ENCODE results near the gene NEXMIF.
"Not testable (repeated sequence)": the region's sequence is repeated elsewhere in the genome, so short reads cannot be mapped to it uniquely, and the experiment has no call there.

The NEXMIF gene

DNA sequence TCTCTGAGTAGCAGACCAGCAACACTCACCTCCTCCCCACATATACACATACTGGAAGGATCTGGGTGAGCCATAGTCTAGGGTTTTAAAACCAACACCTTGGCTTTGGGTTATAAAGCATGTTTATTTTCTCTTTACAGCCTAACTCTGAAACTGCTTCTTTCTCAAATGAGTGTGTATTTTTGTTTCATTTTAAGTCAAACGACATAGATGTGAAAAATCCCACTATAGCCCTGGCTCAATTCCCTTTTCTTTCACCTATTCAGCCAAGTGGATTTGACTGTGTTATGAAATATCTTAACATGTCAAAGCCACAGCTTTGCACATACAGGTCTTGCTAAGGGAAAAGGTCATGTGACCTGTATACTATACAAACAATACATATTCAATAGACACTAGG, 13.8 kb downstream of the NEXMIF start:
- H3K27me3 ChIP-seq: peaks cover 19 to 92% (median 54%) of the 10 kb centered on the region in 11 experiments
- no peak overlapping the region for H3K9ac ChIP-seq
- no peaks in the 10 kb centered on the region for H3K4me1 ChIP-seq
- no peak overlapping the region for H3K27ac ChIP-seq
- no peaks in the 10 kb centered on the region for H4K20me1 ChIP-seq
- no peaks in the 10 kb centered on the region for H3K36me3 ChIP-seq
- H3K4me3 ChIP-seq: no peak overlapping the region
- no peak overlapping the region for H3K4me2 ChIP-seq
- TF ChIP-seq Cebpa-rat (IDR thresholded peaks at IDR 0.05): no peak
- peaks cover 10 to 29% (median 24%) of the 10 kb centered on the region in 11 experiments for H3K9me3 ChIP-seq (replicated peaks in 1 of 11)

DNA sequence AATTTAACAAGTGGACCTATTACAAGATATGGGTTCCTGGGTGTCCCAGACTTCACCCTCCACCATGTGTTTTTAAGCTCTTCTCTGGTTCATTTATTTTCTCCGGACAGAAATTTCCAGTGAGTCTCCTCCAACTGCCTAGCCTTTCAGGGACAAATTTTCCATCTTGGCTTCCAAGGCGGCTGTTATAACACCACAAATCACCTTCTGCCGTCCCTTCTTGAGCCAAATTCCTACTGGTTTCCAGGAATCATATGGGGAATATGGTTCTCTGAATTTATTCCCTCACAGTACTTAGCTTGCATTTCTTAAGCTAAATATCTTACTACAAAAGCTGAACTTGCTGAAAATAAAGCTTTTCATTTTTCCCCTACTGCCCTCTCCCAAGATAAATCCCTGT, 18.8 kb downstream of the NEXMIF start:
- Histone ChIP-seq H3K9me3 (replicated peaks in 1 of 11) (peaks cover 10 to 29% (median 21%) of the 10 kb centered on the region in 11 experiments), H3K36me3 (no peaks in the 10 kb centered on the region), H3K27ac (no peak overlapping the region), H3K4me3 (no peak overlapping the region), H3K27me3 (peaks cover 54 to 95% (median 84%) of the 10 kb centered on the region in 11 experiments), H4K20me1 (no peaks in the 10 kb centered on the region), H3K4me1 (no peaks in the 10 kb centered on the region), H3K9ac (no peak overlapping the region), H3K4me2 (no peak overlapping the region)
- TF ChIP-seq Cebpa-rat (IDR thresholded peaks at IDR 0.05): no peak

DNA sequence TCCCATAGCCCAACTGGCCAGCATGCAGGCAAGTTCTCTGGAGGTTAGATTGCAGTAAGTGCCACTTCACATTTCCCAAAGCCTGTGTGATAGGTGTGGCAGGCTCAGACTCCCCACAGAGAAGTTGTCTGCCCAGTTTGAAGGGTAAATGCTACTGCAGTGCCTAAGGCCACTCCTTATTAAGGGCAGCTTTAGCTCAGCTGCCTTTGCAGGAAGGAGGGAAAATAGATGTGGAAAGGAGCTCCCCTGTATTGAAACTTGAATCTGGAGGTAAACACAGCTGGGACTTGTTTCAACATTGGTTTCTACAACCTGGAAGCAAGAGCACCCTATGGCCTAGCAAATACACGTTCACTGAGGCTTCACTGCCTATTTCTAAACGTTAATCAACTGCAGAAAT, 22.4 kb downstream of the NEXMIF start:
- Histone ChIP-seq H3K9me3 (replicated peaks in 1 of 11) (no peaks in the 10 kb centered on the region), H3K36me3 (no peaks in the 10 kb centered on the region), H3K9ac (no peak overlapping the region), H3K4me2 (no peak overlapping the region), H3K4me3 (no peak overlapping the region), H3K4me1 (no peaks in the 10 kb centered on the region), H3K27me3 (peaks cover 57 to 100% (median 89%) of the 10 kb centered on the region in 11 experiments), H3K27ac (no peak overlapping the region), H4K20me1 (no peaks in the 10 kb centered on the region)
- no peak for TF ChIP-seq Cebpa-rat (IDR thresholded peaks at IDR 0.05)

DNA sequence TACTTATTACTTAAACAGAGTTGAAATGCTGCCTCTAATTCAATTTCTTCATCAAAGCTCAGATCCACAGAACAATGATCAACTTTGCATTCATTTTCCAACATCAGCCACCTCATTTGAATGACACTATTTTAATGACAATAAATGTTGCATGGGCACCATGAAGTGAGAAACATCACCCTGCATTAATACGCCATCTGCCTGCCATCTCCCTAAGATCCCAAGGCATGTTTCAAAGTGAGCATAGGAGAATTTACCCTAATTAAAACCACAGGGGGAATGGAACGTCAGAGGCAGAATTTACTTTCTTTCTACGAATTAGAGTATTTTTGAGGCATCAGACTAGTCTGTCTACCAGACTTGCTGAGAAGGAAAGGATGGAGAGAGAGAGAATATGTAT, 32.7 kb downstream of the NEXMIF start:
- TF ChIP-seq Cebpa-rat (IDR thresholded peaks at IDR 0.05): no peak
- Histone ChIP-seq H3K9ac (no peak overlapping the region), H3K9me3 (replicated peaks in 1 of 11) (no peaks in the 10 kb centered on the region), H3K4me1 (no peaks in the 10 kb centered on the region), H3K27ac (no peak overlapping the region), H3K4me3 (no peak overlapping the region), H3K4me2 (no peak overlapping the region), H3K27me3 (peaks cover 79 to 90% (median 88%) of the 10 kb centered on the region in 11 experiments), H4K20me1 (no peaks in the 10 kb centered on the region), H3K36me3 (no peaks in the 10 kb centered on the region)

DNA sequence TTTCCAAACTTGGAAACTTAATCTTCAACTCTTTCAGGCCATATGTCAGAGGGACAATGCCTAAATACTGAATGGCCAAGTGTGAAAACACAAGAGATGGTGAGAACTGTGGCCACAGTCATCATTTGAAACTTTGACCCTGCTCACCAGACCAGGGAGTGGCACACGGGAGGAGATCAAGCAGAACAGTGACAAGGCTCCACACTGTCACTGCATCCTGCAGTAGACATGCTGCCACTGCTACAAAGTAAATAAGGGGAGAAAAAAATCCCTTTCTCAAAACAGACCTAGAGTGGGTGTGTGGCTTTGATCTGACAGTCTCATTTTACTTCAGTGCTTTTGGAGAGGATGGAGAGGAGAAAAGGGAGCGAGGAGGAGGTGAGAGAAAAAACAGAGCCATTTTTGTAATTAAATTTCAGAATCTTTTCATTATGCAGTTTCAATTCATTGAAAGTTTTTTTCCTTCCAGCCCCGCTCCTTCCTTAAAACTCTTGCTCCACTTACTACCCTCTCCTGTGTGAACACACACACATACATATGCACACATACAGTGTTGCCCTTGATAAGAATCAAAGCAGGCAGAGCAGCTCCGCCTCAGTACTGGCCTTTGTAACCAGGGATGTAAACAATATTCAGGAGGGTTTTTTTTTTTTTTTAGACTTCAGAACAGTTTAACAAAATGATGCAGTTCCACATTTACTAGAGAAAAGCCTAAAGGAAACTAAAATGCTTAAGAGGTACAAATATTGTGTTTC, 34.4 kb downstream of the NEXMIF start:
- TF ChIP-seq Cebpa-rat (IDR thresholded peaks at IDR 0.05): no peak
- H3K4me1 ChIP-seq: no peaks in the 10 kb centered on the region
- no peaks in the 10 kb centered on the region for H4K20me1 ChIP-seq
- peaks cover 62 to 73% (median 71%) of the 10 kb centered on the region in 11 experiments for H3K27me3 ChIP-seq
- H3K4me3 ChIP-seq: no peak overlapping the region
- no peak overlapping the region for H3K27ac ChIP-seq
- H3K36me3 ChIP-seq: no peaks in the 10 kb centered on the region
- H3K4me2 ChIP-seq: no peak overlapping the region
- no peaks in the 10 kb centered on the region for H3K9me3 ChIP-seq (replicated peaks in 1 of 11)
- no peak overlapping the region for H3K9ac ChIP-seq

DNA sequence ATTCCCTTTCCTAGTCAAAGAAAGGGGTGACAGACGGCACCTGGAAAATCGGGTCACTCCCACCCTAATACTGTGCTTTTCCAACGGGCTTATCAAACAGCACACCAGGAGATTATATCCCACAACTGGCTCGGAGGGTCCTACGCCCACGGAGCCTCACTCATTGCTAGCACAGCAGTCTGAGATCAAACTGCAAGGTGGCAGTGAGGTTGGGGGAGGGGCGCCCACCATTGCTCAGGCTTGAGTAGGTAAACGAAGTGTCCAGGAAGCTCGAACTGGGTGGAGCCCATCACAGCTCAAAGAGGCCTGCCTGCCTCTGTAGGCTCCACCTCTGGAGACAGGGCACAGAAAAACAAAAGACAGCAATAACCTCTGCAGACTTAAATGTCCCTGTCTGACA, 42.9 kb downstream of the NEXMIF start:
- peaks cover 0 to 10% (median 4%) of the 10 kb centered on the region in 11 experiments; a peak in 4 of 22 replicates for H3K27me3 ChIP-seq
- H3K36me3 ChIP-seq, H3K4me2 ChIP-seq, H3K27ac ChIP-seq, H3K4me3 ChIP-seq, H3K4me1 ChIP-seq, H4K20me1 ChIP-seq, H3K9ac ChIP-seq: not testable (repeated sequence)
- H3K9me3 ChIP-seq (replicated peaks in 1 of 11): peaks cover 17 to 33% (median 21%) of the 10 kb centered on the region in 11 experiments; a peak in 20 of 22 replicates

DNA sequence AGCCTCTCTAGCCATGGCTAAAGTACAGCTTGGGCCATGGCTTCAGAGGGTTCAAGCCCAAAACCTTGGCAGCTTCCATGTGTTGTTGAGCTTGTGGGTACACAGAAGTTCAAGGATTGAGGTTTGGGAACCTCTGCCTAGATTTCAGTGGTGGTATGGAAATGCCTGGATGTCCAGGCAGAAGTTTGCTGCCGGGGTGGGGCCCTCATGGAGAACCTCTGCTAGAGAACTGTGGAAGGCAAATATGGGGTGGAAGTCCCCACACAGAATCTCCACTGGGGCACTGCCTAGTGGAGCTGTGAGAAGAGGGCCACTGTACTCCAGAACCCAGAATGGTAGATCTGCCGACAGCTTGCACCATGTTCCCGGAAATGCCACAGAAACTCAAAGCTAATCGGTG, 59.5 kb downstream of the NEXMIF start:
- Histone ChIP-seq H3K4me1 (no peaks in the 10 kb centered on the region), H4K20me1 (no peaks in the 10 kb centered on the region), H3K27me3 (peaks cover 4 to 22% (median 16%) of the 10 kb centered on the region in 11 experiments; a peak in 11 of 22 replicates), H3K27ac (no peak overlapping the region), H3K9ac (no peak overlapping the region), H3K36me3 (no peaks in the 10 kb centered on the region), H3K4me3 (peak overlapping the region in 3 of 10 experiments; percentile 18 to 24 (median 24); a peak in 5 of 20 replicates), H3K4me2 (no peak overlapping the region), H3K9me3 (replicated peaks in 1 of 11) (peaks cover 59 to 88% (median 73%) of the 10 kb centered on the region in 11 experiments)
- no peak for TF ChIP-seq Cebpa-rat (IDR thresholded peaks at IDR 0.05)

DNA sequence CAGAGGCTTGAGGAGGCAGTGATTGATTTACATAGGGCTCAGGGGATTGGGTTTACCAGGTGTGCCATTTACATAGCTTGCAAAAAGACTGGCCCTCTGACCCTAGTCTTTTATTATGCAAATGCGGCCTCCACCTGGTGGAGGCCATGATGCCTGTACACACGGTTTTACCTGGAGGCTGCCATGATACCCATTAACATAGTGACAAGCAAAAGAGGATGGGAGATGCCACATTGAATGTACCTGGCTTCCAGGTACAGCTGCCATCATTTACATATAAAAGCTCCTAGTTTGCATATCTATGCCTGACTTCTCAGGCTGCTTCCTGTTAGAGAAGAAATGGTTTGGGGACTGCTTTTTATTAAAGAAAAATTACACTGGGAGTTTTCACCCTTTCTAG, 72.0 kb downstream of the NEXMIF start:
- Histone ChIP-seq H3K9ac (no peak overlapping the region), H4K20me1 (no peaks in the 10 kb centered on the region), H3K4me3 (no peak overlapping the region), H3K36me3 (no peaks in the 10 kb centered on the region), H3K27me3 (peaks cover 0 to 29% (median 16%) of the 10 kb centered on the region in 11 experiments; a peak in 10 of 22 replicates), H3K27ac (no peak overlapping the region), H3K4me2 (no peak overlapping the region), H3K9me3 (replicated peaks in 1 of 11) (peaks cover 74 to 97% (median 86%) of the 10 kb centered on the region in 11 experiments), H3K4me1 (no peaks in the 10 kb centered on the region)
- TF ChIP-seq Cebpa-rat (IDR thresholded peaks at IDR 0.05): no peak

DNA sequence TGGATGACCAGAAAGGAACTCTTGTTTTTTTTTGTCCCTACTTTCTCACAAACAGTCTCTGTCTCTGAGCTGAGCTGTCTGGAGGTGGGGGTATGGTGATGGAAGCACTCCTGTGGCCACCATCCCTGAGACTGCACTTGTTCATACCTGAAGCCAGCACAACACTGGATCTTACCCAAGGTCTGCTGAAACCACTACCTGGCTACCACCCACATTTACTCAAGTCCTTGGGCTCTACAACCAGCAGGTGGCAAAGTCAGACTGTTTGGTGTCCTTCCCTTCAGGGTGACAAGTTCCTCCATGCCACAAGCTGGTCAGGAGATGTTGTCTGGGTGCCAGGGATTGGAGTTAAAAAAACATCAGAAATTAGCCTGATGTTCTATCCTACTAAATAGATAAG, 89.7 kb downstream of the NEXMIF start:
- H3K36me3 ChIP-seq: no peaks in the 10 kb centered on the region
- H3K9me3 ChIP-seq (replicated peaks in 1 of 11): no peaks in the 10 kb centered on the region
- no peak overlapping the region for H3K4me2 ChIP-seq
- no peak overlapping the region for H3K27ac ChIP-seq
- H4K20me1 ChIP-seq: 0 out of 22 replicates have a peak, but pooled peaks cover 0 to 5% (median 0%) of the 10 kb centered on the region in 11 experiments
- no peak for TF ChIP-seq Cebpa-rat (IDR thresholded peaks at IDR 0.05)
- H3K4me1 ChIP-seq: no peaks in the 10 kb centered on the region
- no peak overlapping the region for H3K9ac ChIP-seq
- peaks cover 29 to 86% (median 70%) of the 10 kb centered on the region in 11 experiments for H3K27me3 ChIP-seq
- no peak overlapping the region for H3K4me3 ChIP-seq

DNA sequence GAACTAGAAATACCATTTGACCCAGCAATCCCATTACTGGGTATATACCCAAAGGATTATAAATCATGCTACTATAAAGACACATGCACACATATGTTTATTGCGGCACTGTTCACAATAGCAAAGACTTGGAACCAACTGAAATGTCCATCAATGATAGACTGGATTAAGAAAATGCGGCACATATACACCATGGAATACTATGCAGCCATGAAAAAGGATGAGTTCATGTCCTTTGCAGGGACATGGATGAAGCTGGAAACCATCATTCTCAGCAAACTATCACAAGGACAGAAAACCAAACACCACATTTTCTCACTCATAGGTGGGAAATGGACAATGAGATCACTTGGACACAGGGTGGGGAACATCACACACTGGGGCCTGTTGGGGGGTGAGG, 105.5 kb downstream of the NEXMIF start:
- H3K36me3 ChIP-seq, H3K4me2 ChIP-seq, H3K4me1 ChIP-seq, H3K9ac ChIP-seq, H3K27ac ChIP-seq, H3K4me3 ChIP-seq, H4K20me1 ChIP-seq: not testable (repeated sequence)
- H3K27me3 ChIP-seq: peaks cover 26 to 81% (median 60%) of the 10 kb centered on the region in 11 experiments; a peak in 21 of 22 replicates
- H3K9me3 ChIP-seq (replicated peaks in 1 of 11): peaks cover 0 to 20% (median 5%) of the 10 kb centered on the region in 11 experiments; a peak in 5 of 22 replicates

All from BLaER1 treated with 17β-estradiol and CSF1 and Interleukin-3, amounts not matched to agents 10 nM and 100 nM (cell line).